HEK293 (cell line): Measurements from ENCODE around the gene PGC.

Experiments used
- CTCF ChIA-PET: fragments of 350-600 bp; formaldehyde crosslinking; extraction: SDS; loops from one replicate; lab custom pipeline; 2021; ENCODE audit warnings: antibody characterized with exemption; lab: Yijun Ruan, JAX
- POLR2A ChIA-PET: fragments of 300-600 bp; formaldehyde crosslinking; extraction: SDS; loops from one replicate; lab custom pipeline; 2020; ENCODE audit warnings: antibody characterized with exemption, inconsistent platforms; lab: Yijun Ruan, JAX
- H3K27ac ChIP-seq: fragments of 200-500 bp; sonication (Bioruptor generic); 2 replicates; pipeline ENCODE4 v1.5.1; 2014; ENCODE audit warnings: low read depth, low read length, control low read depth, inconsistent platforms; ENCODE audit errors: extremely low read depth
- H3K36me3 ChIP-seq, 2 experiments: fragments of 200-500 bp in 1 of 2; sonication (Bioruptor generic) in 1 of 2; 1 replicate in 1 of 2; 2 replicates in 1 of 2; pipeline ENCODE4 v1.5.1; 2014 to 2017; ENCODE audit warnings: inconsistent platforms in 2 of 2, low read length in 2 of 2; ENCODE audit not compliant: control insufficient read depth in 2 of 2, insufficient read depth in 1 of 2
- H3K4me1 ChIP-seq: fragments of 200-500 bp; sonication (Bioruptor generic); 2 replicates; pipeline ENCODE4 v1.5.1; 2014; ENCODE audit warnings: mild to moderate bottlenecking, low read length, inconsistent platforms; ENCODE audit not compliant: control insufficient read depth, insufficient read depth
- H3K4me3 ChIP-seq: 2 replicates; pipeline ENCODE4 v1.5.1; 2011; ENCODE audit warnings: low read depth, mild to moderate bottlenecking, control low read depth, low read length, moderate library complexity
- H3K9me3 ChIP-seq: fragments of 200-500 bp; sonication (Bioruptor generic); 2 replicates; pipeline ENCODE4 v1.5.1; 2014; ENCODE audit warnings: low read depth, low read length, inconsistent platforms; ENCODE audit not compliant: control insufficient read depth, insufficient read depth
- BCL6B ChIP-seq: fragments of 450-650 bp; formaldehyde crosslinking; IDR thresholded peaks from 2 replicates; pipeline ENCODE4 v1.5.1; 2017; ENCODE audit warnings: missing biosample characterization, missing genetic modification characterization
- EGR2 ChIP-seq: fragments of 450-650 bp; formaldehyde crosslinking; IDR thresholded peaks from 2 replicates; pipeline ENCODE4 v1.5.1; 2016; ENCODE audit warnings: low read depth, missing biosample characterization, missing genetic modification characterization
- GLIS2 ChIP-seq: fragments of 450-650 bp; formaldehyde crosslinking; IDR thresholded peaks from 2 replicates; pipeline ENCODE4 v1.5.1; 2016; ENCODE audit warnings: missing biosample characterization, missing genetic modification characterization
- KLF17 ChIP-seq: fragments of 450-650 bp; formaldehyde crosslinking; IDR thresholded peaks from 2 replicates; pipeline ENCODE4 v1.5.1; 2016; ENCODE audit warnings: missing biosample characterization, missing genetic modification characterization
- KLF8 ChIP-seq: fragments of 450-650 bp; formaldehyde crosslinking; IDR thresholded peaks from 2 replicates; pipeline ENCODE4 v1.5.1; 2016; ENCODE audit warnings: missing biosample characterization, missing genetic modification characterization
- PATZ1 ChIP-seq: fragments of 450-650 bp; formaldehyde crosslinking; IDR thresholded peaks from 2 replicates; pipeline ENCODE4 v1.5.1; 2016; ENCODE audit warnings: missing biosample characterization, missing genetic modification characterization
- PRDM10 ChIP-seq: fragments of 450-650 bp; formaldehyde crosslinking; IDR thresholded peaks from 2 replicates; pipeline ENCODE4 v1.5.1; 2016; ENCODE audit warnings: missing biosample characterization, missing genetic modification characterization
- SP3 ChIP-seq: fragments of 450-650 bp; formaldehyde crosslinking; IDR thresholded peaks from 2 replicates; pipeline ENCODE4 v1.5.1; 2016; ENCODE audit warnings: missing biosample characterization, missing genetic modification characterization
- ZBTB8A ChIP-seq: fragments of 450-650 bp; formaldehyde crosslinking; IDR thresholded peaks from 2 replicates; pipeline ENCODE4 v1.5.1; 2016; ENCODE audit warnings: missing biosample characterization, missing genetic modification characterization
- ZIC2 ChIP-seq: fragments of 450-650 bp; formaldehyde crosslinking; IDR thresholded peaks from 2 replicates; pipeline ENCODE4 v1.5.1; 2016; ENCODE audit warnings: missing biosample characterization, missing genetic modification characterization
- ZNF280C ChIP-seq: fragments of 450-650 bp; formaldehyde crosslinking; IDR thresholded peaks from 2 replicates; pipeline ENCODE4 v1.5.1; 2016; ENCODE audit warnings: missing biosample characterization, missing genetic modification characterization
- ZNF292 ChIP-seq: fragments of 450-650 bp; formaldehyde crosslinking; IDR thresholded peaks from 2 replicates; pipeline ENCODE4 v1.5.1; 2016; ENCODE audit warnings: low read depth, missing biosample characterization, missing genetic modification characterization, borderline replicate concordance
- ZNF510 ChIP-seq: fragments of 450-650 bp; formaldehyde crosslinking; IDR thresholded peaks from 2 replicates; pipeline ENCODE4 v1.5.1; 2018; ENCODE audit warnings: mild to moderate bottlenecking, missing genetic modification characterization, missing biosample characterization; ENCODE audit not compliant: insufficient replicate concordance
- ZNF518A ChIP-seq: fragments of 450-650 bp; formaldehyde crosslinking; conservative IDR thresholded peaks from 2 replicates; pipeline ENCODE4 v1.5.1; 2016; ENCODE audit warnings: low read depth, missing biosample characterization, missing genetic modification characterization
- ZNF701 ChIP-seq: fragments of 450-650 bp; formaldehyde crosslinking; IDR thresholded peaks from 2 replicates; pipeline ENCODE4 v1.5.1; 2016; ENCODE audit warnings: missing biosample characterization, missing genetic modification characterization

The PGC gene

GRCh38 chr6:41733360-41733706 lies 13.9 kb downstream of the PGC start:
- peak; percentile 40 for TF ChIP-seq PRDM10 (tag by site-specific recombination)
- 0 out of 2 replicates have a peak, but pooled peaks have one; percentile 24 for TF ChIP-seq KLF17 (tag by site-specific recombination)
- TF ChIP-seq ZNF510 (tag by site-specific recombination), result no peak
- no peak for TF ChIP-seq SP3
- no peak for TF ChIP-seq ZNF701
- no peak for TF ChIP-seq ZNF518A (tag by site-specific recombination)
- no peak for TF ChIP-seq KLF8 (tag by site-specific recombination)
- Histone ChIP-seq H3K9me3 (no peaks in the 10 kb centered on the region), H3K4me3 (no peak overlapping the region), H3K27ac (no peak overlapping the region; the same call in 1 of the 2 replicates), H3K4me1 (0 out of 2 replicates have a peak, but pooled peaks cover 3% of the 10 kb centered on the region), H3K36me3 (no peaks in the 10 kb centered on the region)
- POLR2A ChIA-PET, result interaction anchor here (0.6 to 2.1 kb wide), 9 partner anchors 12 to 284 kb away, joined by 3 to 11 read pairs (median 3); partner anchors contain the start of genes CCND3 and FRS3
- CTCF ChIA-PET, result interaction anchor here (0.6 to 6.7 kb wide), 21 partner anchors 11 to 929 kb away, joined by 3 to 51 read pairs (median 3); partner anchors contain the start of genes FRS3 and TOMM6

GRCh38 chr6:41732591-41733359 lies 14.4 kb downstream of the PGC start:
- CTCF ChIA-PET, result interaction anchor here (0.6 to 6.7 kb wide), 15 partner anchors 17 to 365 kb away, joined by 3 to 51 read pairs (median 7); partner anchors contain the start of genes FRS3 and TOMM6
- no peaks in the 10 kb centered on the region for H3K9me3 ChIP-seq
- H3K4me1 ChIP-seq, result 0 out of 2 replicates have a peak, but pooled peaks cover 3% of the 10 kb centered on the region
- no peak overlapping the region for H3K4me3 ChIP-seq
- H3K27ac ChIP-seq, result no peak overlapping the region
- POLR2A ChIA-PET, result interaction anchor here (0.6 to 2.0 kb wide), 5 partner anchors 15 to 209 kb away, joined by 3 to 11 read pairs (median 3); partner anchors contain the start of gene CCND3
- no peaks in the 10 kb centered on the region for H3K36me3 ChIP-seq
- TF ChIP-seq PATZ1 (tag by site-specific recombination), result peak; percentile 22; the same call in 1 of the 2 replicates
- peak; percentile 77 for TF ChIP-seq ZBTB8A
- TF ChIP-seq GLIS2, result peak; percentile 33
- peak; percentile 93 for TF ChIP-seq EGR2 (tag by site-specific recombination)
- TF ChIP-seq ZIC2 (tag by site-specific recombination), result peak; percentile 84
- no peak for TF ChIP-seq BCL6B
- no peak for TF ChIP-seq ZNF280C
- no peak for TF ChIP-seq ZNF292 (tag by site-specific recombination)
